C4-2B (cell line): ENCODE data around the gene TPK1.

Source experiments
- ZFX ChIP-seq: fragments of 450-650 bp; IDR thresholded peaks from 2 replicates; pipeline ENCODE4 v1.6.1; 2017
- TF ChIP-seq, protein P1 (sequence below): fragments of 450-650 bp; conservative IDR thresholded peaks from 2 replicates; pipeline ENCODE4 v1.5.1; 2017; ENCODE audit warnings: mild to moderate bottlenecking

DNA sequence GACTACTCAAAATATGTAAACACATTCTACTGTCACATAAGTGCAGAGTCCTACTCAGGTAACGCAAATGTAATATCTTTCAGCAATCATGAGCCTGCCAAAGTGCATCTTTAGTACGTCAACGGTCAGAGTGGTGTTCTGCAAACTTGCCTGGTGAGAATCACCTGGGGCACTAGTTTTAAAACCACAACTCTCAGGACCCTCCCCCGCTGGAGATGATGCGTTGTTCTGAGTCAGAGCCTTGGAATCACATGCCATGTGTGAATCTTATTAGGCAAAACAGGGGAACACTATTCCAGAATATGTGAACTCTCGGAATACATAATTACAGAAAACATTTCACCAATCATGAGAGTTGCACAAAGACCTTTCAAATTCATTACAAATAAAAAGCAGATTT lies 115.7 kb downstream of the TPK1 start:
- TF ChIP-seq, protein P1, sequence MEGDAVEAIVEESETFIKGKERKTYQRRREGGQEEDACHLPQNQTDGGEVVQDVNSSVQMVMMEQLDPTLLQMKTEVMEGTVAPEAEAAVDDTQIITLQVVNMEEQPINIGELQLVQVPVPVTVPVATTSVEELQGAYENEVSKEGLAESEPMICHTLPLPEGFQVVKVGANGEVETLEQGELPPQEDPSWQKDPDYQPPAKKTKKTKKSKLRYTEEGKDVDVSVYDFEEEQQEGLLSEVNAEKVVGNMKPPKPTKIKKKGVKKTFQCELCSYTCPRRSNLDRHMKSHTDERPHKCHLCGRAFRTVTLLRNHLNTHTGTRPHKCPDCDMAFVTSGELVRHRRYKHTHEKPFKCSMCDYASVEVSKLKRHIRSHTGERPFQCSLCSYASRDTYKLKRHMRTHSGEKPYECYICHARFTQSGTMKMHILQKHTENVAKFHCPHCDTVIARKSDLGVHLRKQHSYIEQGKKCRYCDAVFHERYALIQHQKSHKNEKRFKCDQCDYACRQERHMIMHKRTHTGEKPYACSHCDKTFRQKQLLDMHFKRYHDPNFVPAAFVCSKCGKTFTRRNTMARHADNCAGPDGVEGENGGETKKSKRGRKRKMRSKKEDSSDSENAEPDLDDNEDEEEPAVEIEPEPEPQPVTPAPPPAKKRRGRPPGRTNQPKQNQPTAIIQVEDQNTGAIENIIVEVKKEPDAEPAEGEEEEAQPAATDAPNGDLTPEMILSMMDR, result no peak
- no peak for TF ChIP-seq ZFX
